A549 (cell line): Measurements from ENCODE around the gene TRIP11.

Source experiments
- CBX2 ChIP-seq: fragments of 200-600 bp; sonication (generic); IDR thresholded peaks from 2 replicates; pipeline ENCODE4 v1.6.1; 2016; ENCODE audit warnings: low read depth, mild to moderate bottlenecking, borderline replicate concordance
- CBX8 ChIP-seq: fragments of 200-600 bp; sonication (generic); IDR thresholded peaks from 2 replicates; pipeline ENCODE4 v1.6.1; 2016
- CHD2 ChIP-seq: fragments of 150-350 bp; IDR thresholded peaks from 2 replicates; pipeline ENCODE4 v1.6.1; 2014; ENCODE audit warnings: low read length; ENCODE audit not compliant: partially characterized antibody
- CHD4 ChIP-seq: fragments of 200-600 bp; sonication (generic); IDR thresholded peaks from 2 replicates; pipeline ENCODE4 v1.6.1; 2016; ENCODE audit warnings: antibody characterized with exemption, mild to moderate bottlenecking, borderline replicate concordance
- EP300 ChIP-seq, 2 experiments: fragments of >200 bp; sonication (Bioruptor Twin); formaldehyde crosslinking; IDR thresholded peaks; 2 replicates in 1 of 2; 3 replicates in 1 of 2; pipeline ENCODE4 v1.6.1; 2016 to 2017
- JUN ChIP-seq, 2 experiments: fragments of >200 bp; sonication (Bioruptor Twin); formaldehyde crosslinking; IDR thresholded peaks; 2 replicates in 1 of 2; 3 replicates in 1 of 2; pipeline ENCODE4 v1.6.1; 2016 to 2017
- NR3C1 ChIP-seq: fragments of >200 bp; sonication (Bioruptor Twin); formaldehyde crosslinking; IDR thresholded peaks from 3 replicates; pipeline ENCODE4 v1.6.1; 2017
- POLR2A ChIP-seq: IDR thresholded peaks from 2 replicates; pipeline ENCODE4 v1.6.1; 2012; ENCODE audit warnings: mild to moderate bottlenecking, low read length
- RAD21 ChIP-seq, 2 experiments: fragments of >200 bp in 1 of 2; sonication (Bioruptor Twin) in 1 of 2; formaldehyde crosslinking in 1 of 2; IDR thresholded peaks in 1 of 2; conservative IDR thresholded peaks in 1 of 2; 2 replicates in 1 of 2; 3 replicates in 1 of 2; pipeline ENCODE4 v1.6.1; 2012 to 2018; ENCODE audit warnings: inconsistent platforms in 1 of 2
- RFX5 ChIP-seq: fragments of 450-650 bp; IDR thresholded peaks from 2 replicates; pipeline ENCODE4 v1.7.1; 2014; ENCODE audit warnings: antibody characterized with exemption, mild to moderate bottlenecking, moderate library complexity
- SREBF2 ChIP-seq: fragments of 450-650 bp; IDR thresholded peaks from 2 replicates; pipeline ENCODE4 v1.6.1; 2014; ENCODE audit warnings: mild to moderate bottlenecking, moderate library complexity
- TP53 ChIP-seq: fragments of 250-450 bp; sonication (Bioruptor Pico); IDR thresholded peaks from 2 replicates; pipeline ENCODE4 v1.5.0; 2021; ENCODE audit warnings: mild to moderate bottlenecking, moderate library complexity
- ZFP36 ChIP-seq: fragments of 450-650 bp; IDR thresholded peaks from 2 replicates; pipeline ENCODE4 v1.6.1; 2014; ENCODE audit warnings: borderline replicate concordance; ENCODE audit not compliant: partially characterized antibody
- TF ChIP-seq, protein P1 (sequence below): fragments of >200 bp; sonication (Bioruptor Twin); formaldehyde crosslinking; IDR thresholded peaks from 3 replicates; pipeline ENCODE4 v1.5.1; 2016

DNA sequence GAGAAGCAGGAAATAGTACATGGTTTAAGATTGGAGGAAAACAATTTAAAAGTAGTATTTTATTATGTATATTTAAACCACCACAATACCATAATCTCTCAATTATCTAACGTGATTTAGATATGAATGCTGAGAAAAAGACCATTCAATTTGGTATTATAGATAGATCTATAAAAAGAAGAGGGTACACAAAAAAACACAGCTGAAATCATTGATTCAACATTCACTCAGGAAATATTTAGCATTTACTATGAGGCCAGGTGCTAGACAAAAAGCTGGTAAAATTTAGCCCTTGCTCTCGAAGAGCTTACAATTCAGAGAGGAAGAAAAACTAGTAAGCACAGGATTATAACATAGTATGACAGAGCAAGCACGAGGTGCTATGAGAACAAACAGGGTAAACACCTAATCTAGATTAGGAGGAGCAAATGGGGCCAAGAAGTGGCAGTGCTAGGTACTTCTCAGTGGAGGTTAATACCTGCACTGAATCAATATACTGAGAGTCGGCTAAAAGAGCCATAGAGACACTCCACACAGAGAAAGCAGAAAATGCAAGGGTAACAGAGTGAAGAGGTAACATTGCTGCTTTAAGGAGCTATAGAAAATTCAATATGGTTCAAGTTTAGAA lies 27.6 kb downstream of the TRIP11 start:
- TF ChIP-seq CHD4 (no peak), JUN (IDR thresholded peaks at IDR 0.05) (no peak), POLR2A (no peak), CHD2 (no peak), ZFP36 (no peak), EP300 (IDR thresholded peaks at IDR 0.05) (no peak), NR3C1 (no peak), CBX2 (no peak), SREBF2 (no peak), TP53 (no peak), RFX5 (no peak), CBX8 (no peak), RAD21 (conservative IDR thresholded peaks at IDR 0.05 in 1 of 2, IDR thresholded peaks at IDR 0.05 in 1 of 2) (no peak)
- TF ChIP-seq, protein P1, sequence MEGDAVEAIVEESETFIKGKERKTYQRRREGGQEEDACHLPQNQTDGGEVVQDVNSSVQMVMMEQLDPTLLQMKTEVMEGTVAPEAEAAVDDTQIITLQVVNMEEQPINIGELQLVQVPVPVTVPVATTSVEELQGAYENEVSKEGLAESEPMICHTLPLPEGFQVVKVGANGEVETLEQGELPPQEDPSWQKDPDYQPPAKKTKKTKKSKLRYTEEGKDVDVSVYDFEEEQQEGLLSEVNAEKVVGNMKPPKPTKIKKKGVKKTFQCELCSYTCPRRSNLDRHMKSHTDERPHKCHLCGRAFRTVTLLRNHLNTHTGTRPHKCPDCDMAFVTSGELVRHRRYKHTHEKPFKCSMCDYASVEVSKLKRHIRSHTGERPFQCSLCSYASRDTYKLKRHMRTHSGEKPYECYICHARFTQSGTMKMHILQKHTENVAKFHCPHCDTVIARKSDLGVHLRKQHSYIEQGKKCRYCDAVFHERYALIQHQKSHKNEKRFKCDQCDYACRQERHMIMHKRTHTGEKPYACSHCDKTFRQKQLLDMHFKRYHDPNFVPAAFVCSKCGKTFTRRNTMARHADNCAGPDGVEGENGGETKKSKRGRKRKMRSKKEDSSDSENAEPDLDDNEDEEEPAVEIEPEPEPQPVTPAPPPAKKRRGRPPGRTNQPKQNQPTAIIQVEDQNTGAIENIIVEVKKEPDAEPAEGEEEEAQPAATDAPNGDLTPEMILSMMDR, result no peak
